Mammary epithelial cell (primary cell): ENCODE measurements around the gene TRIOBP.

Experiments used
- CTCF ChIP-seq, 2 donors: IDR thresholded peaks in 1 of 2; conservative IDR thresholded peaks in 1 of 2; 2 replicates each; pipeline ENCODE4 v1.5.1; 2011 to 2012; ENCODE audit warnings: inconsistent platforms in 2 of 2, low read length in 2 of 2, mild to moderate bottlenecking in 2 of 2, control low read depth in 1 of 2, low read depth in 1 of 2; ENCODE audit not compliant: insufficient read depth in 1 of 2; ENCODE audit errors: extremely low read depth in 1 of 2
- EZH2 ChIP-seq: IDR thresholded peaks from 2 replicates; pipeline ENCODE4 v1.6.1; 2012; ENCODE audit warnings: low read length, inconsistent platforms, borderline replicate concordance

GRCh38 chr22:37819105-37819433, 122.2 kb downstream of the TRIOBP start:
- no peak for TF ChIP-seq CTCF (conservative IDR thresholded peaks at IDR 0.05 in 1 of 2, IDR thresholded peaks at IDR 0.05 in 1 of 2; ENCODE audit: extremely low read depth in 1 of 2, insufficient read depth in 1 of 2, low read depth in 1 of 2, low read length in 2 of 2)
- no peak for TF ChIP-seq EZH2
